Fibroblast of mammary gland (primary cell): ENCODE data around the gene RBKS.

Experiments used
- DNase-seq: peaks from one replicate; pipeline ENCODE4 v3.0.0-alpha.2; 2010; ENCODE audit warnings: low read depth
- H3K4me3 ChIP-seq: 2 replicates; pipeline ENCODE4 v1.5.1; 2011; ENCODE audit warnings: low read depth, mild to moderate bottlenecking, low read length, moderate library complexity; ENCODE audit not compliant: control insufficient read depth
- CTCF ChIP-seq: conservative IDR thresholded peaks from 2 replicates; pipeline ENCODE4 v1.5.1; 2011; ENCODE audit warnings: low read depth, low read length, inconsistent platforms; ENCODE audit not compliant: control insufficient read depth, insufficient read depth

The RBKS gene

GRCh38 chr2:27855476-27855875 lies 34.7 kb downstream of the RBKS start:
- TF ChIP-seq CTCF, result no peak
- DNase-seq, result peak; percentile 74
- H3K4me3 ChIP-seq, result no peak overlapping the region

- DNase-seq, result no peak
- TF ChIP-seq CTCF, result no peak
- H3K4me3 ChIP-seq, result no peak overlapping the region
Measured at GRCh38 chr2:27854229-27854862, 35.8 kb downstream of the RBKS start.

GRCh38 chr2:27852691-27853090 lies 37.5 kb downstream of the RBKS start:
- TF ChIP-seq CTCF, result no peak
- DNase-seq, result no peak
- H3K4me3 ChIP-seq, result no peak overlapping the region

- DNase-seq, result no peak
- no peak for TF ChIP-seq CTCF
- H3K4me3 ChIP-seq, result no peak overlapping the region
Measured at GRCh38 chr2:27849558-27850205, 40.5 kb downstream of the RBKS start.

GRCh38 chr2:27847333-27847732 lies 42.9 kb downstream of the RBKS start:
- no peak for TF ChIP-seq CTCF
- no peak overlapping the region for H3K4me3 ChIP-seq
- no peak for DNase-seq

GRCh38 chr2:27844821-27845255 lies 45.3 kb downstream of the RBKS start:
- TF ChIP-seq CTCF, result no peak
- DNase-seq, result peak; percentile 16

More at GRCh38 chr2:27844821-27845255, 45.3 kb downstream of the RBKS start:
- no peak overlapping the region for H3K4me3 ChIP-seq
